SK-N-DZ (cell line): ENCODE measurements around the gene UBA1.

Experiments used
- DNase-seq: peaks from one replicate; pipeline ENCODE4 v3.0.0-alpha.2; 2015; ENCODE audit warnings: low spot score

UBA1 gene

GRCh38 chrX:47187106-47187677, 6.4 kb upstream of the UBA1 start:
- no peak for DNase-seq

DNA sequence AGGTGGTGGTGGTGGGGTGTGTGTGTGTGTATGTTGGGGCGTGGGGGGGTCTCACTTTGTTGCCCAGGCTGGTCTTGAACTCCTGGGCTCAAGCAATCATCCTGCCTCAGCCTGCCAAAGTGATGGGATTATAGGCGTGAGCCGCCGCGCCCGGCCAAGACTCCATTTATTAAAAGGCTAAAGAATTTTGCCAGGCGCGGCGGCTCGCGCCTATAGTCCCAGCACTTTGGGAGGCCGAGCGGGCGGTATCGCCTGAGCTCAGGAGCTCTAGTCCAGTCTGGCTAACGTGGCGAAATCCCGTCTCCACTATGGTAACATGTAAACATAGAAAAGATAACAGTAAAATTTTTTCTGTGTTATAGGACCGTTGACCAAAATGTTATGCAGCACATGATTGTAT, 3.7 kb upstream of the UBA1 start:
- no peak for DNase-seq

GRCh38 chrX:47190445-47191269, 3.0 kb upstream of the UBA1 start:
- peak; percentile 94 for DNase-seq

GRCh38 chrX:47191331-47191730, 2.3 kb upstream of the UBA1 start:
- peak; percentile 11 for DNase-seq

GRCh38 chrX:47191806-47192401, 1.7 kb upstream of the UBA1 start:
- no peak for DNase-seq

DNA sequence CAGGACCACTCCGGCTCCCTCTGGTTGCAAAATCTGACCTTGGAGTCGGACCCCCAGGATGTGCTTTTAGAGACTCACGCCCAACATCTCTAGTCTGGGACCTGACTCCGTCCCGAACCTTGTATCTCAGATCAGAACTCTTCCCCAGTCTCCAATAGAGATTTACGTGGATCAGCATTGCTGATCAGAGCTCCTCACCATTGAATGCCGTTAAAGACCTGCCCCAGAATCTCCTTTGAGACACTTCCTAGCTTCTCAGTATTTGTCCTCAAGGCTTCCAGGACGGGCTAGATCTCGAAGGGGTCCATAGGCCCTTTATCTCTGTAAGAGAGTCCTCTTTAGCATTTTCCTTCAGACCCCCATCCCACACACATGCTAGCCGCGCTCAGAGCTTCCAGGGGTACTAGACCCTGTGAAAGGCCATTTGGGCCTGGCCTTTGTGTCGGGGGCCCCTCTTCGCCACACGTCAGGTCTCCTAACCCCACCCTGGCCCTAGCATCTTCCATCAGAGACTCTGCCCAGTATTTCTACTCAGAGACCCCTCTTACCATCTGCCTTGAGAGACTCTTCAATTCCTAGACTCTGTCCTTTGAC, 662 bp downstream of the UBA1 start:
- DNase-seq: peak; percentile 17

DNA sequence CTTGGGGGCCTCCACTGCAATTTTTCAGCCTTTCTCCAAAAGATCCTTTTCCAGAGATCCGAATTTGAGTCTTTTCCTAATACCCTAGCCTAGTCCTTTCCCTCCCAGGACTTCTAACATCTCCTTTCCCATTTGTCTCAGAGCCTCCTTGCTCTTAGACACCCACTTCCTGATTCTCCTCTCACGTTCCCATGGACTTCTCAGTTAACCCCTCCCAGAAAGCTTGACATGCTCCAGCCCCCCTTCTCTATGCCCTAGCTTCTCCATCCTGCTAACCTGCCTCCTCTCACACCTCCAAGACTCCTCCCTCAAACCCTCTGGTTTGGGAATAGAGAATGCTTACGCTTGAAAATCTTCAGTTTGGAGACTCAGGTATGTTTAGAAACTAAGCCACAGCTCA, 2.5 kb downstream of the UBA1 start:
- no peak for DNase-seq

DNA sequence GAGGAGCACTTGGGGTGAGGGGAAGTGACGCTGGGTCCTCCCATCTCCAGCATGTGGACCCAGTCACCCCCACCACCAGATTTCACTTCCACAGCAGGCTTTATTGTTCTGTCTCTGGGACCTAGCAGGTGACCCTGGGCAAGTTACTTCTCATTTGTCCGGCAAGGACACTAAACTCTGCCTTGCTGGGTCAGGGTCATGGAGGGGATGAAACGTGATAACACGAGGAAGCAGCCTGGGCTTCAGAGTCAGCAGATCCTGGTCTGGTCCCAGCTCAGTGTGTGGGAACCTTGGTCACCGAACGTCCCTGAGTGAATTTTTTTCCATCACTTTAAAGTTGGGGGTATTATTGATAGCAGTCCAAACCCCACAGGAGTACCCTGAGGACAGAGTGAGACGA, 3.9 kb downstream of the UBA1 start:
- no peak for DNase-seq

GRCh38 chrX:47198026-47198686, 4.5 kb downstream of the UBA1 start:
- no peak for DNase-seq

DNA sequence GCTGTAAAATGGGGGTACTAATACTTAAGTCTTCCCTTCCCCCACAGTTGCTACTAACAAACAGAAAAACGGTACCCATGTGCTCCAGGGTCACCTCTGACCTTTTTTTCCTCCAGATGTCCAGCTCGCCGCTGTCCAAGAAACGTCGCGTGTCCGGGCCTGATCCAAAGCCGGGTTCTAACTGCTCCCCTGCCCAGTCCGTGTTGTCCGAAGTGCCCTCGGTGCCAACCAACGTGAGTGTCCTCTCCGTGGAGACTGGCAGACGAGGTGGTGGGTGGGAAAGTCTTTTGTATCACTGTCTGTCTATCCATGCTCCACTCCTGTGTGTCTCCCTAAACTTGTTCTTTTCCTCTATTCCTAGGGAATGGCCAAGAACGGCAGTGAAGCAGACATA, 5.1 kb downstream of the UBA1 start:
- DNase-seq: no peak

DNA sequence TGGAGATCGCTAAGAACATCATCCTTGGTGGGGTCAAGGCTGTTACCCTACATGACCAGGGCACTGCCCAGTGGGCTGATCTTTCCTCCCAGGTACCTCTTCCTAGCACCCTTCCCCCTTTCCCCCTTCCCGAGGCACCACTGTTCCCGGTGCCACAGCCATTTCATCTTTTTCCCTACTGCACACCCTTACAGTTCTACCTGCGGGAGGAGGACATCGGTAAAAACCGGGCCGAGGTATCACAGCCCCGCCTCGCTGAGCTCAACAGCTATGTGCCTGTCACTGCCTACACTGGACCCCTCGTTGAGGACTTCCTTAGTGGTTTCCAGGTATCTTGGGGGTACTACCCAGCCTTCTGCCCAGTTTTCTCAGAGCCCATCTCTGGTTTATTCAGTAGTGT, 5.7 kb downstream of the UBA1 start:
- DNase-seq: no peak

- no peak for DNase-seq
Measured at GRCh38 chrX:47200385-47201150, 6.9 kb downstream of the UBA1 start.

DNA sequence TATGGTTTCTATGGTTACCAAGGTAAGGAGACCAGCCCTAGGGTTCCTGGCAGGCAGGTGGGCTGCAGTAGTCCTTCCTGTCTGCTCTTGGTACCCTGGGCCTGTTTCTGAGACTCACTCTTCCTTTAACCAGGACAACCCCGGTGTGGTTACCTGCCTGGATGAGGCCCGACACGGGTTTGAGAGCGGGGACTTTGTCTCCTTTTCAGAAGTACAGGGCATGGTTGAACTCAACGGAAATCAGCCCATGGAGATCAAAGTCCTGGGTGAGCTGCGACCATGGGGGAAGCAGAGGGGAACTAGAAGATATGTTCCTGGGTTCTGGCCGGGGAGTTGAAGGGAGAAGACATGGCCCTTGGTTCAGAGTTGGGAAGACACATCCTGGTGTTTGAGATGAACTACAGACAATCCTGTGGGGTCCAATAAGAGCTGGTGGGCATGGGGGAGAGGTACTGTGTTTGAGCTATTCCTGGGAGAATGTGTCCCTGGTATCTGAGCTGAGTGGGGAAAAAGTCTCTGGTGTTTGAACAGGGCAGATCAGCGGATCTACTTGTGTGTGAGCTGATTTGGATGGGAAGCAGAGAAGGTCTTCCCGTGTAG, 7.8 kb downstream of the UBA1 start:
- DNase-seq: no peak

- DNase-seq: no peak
Measured at GRCh38 chrX:47202316-47202715, 8.7 kb downstream of the UBA1 start.

DNA sequence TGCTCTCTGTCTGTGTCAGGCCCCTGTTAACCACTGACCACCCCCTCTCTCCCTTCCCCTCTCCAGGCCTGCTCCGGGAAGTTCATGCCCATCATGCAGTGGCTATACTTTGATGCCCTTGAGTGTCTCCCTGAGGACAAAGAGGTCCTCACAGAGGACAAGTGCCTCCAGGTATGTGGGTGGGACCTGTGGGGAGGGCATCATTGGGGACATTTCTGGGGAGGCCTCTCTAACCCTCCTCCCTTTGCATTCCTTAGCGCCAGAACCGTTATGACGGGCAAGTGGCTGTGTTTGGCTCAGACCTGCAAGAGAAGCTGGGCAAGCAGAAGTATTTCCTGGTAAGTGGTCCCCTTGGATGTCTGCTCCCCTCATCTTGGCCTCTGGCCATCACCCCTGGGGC, 9.2 kb downstream of the UBA1 start:
- no peak for DNase-seq

- no peak for DNase-seq
Measured at GRCh38 chrX:47204970-47205369, 11.3 kb downstream of the UBA1 start.

GRCh38 chrX:47206316-47206715, 12.7 kb downstream of the UBA1 start:
- no peak for DNase-seq

DNA sequence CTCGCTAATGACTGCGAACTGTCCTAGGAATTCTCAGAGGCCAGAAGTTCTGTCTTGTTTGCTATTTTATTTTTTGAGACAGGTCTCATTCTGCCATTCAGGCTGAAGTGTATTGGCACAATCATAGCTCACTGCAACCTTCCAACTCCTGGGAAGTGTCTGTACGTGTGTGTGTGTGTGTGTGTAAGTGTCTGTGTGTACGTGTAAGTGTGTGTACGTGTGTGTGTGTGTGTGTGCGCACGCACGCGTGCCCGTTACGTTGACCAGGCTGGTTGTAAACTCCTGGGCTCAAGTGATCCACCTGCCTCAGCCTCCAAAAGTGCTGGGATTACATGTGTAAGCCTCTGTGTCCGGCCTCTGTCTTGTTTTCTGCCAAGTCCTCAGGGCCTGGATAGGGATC, 14.5 kb downstream of the UBA1 start:
- DNase-seq: no peak

DNA sequence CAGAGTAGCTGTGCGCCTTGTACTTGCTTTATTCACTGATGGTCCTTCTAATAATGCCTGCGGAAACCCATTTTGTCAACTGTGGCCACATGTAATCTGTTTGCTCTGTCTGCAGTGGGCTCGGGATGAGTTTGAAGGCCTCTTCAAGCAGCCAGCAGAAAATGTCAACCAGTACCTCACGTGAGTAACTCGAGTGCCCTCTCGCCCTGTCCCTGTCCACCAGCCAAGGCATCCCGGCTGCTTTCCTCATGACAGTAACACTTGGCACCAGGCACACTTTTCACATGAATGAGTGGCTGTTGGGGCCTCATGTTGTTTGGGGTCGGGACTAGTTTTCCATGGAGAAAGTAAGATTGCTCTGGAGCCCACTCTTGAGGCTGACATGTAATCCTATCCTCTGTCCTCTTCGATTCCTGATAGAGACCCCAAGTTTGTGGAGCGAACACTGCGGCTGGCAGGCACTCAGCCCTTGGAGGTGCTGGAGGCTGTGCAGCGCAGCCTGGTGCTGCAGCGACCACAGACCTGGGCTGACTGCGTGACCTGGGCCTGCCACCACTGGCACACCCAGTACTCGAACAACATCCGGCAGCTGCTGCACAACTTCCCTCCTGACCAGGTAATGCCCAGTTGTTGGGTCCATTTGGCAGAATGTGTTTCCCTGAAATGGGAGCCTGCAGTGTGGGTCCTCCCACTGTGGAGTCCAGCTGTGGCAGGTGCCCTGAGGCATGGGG, 16.0 kb downstream of the UBA1 start:
- DNase-seq: no peak
